WI38 (cell line): Measurements from ENCODE around the gene FBXL7.

Source experiments
- H3K4me3 ChIP-seq: 2 replicates; pipeline ENCODE4 v1.5.1; 2011; ENCODE audit warnings: low read depth, mild to moderate bottlenecking, control low read depth, low read length
- CTCF ChIP-seq: IDR thresholded peaks from 2 replicates; pipeline ENCODE4 v1.5.1; 2012; ENCODE audit warnings: low read depth, mild to moderate bottlenecking, control low read depth, low read length

Gene FBXL7

DNA sequence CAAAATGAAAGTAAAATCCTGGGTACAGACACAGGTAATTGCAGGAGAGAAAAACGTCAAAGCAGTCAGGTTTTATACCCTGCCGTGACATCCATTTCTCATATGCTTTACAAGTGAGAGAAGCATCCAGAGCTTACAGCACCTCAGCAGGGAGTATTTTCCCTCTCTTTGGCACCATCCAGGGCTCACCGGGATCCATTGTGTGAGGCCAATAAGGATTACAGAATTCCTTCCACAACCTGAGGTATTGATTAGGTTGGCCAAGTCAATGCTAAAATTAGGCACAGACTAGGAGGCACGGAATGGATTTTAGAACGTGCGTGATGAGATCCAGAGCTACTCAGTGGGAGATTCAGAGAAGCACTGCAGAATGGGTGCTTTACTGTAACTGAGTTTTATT lies 296.6 kb downstream of the FBXL7 start:
- TF ChIP-seq CTCF, result no peak
- H3K4me3 ChIP-seq, result no peak overlapping the region

DNA sequence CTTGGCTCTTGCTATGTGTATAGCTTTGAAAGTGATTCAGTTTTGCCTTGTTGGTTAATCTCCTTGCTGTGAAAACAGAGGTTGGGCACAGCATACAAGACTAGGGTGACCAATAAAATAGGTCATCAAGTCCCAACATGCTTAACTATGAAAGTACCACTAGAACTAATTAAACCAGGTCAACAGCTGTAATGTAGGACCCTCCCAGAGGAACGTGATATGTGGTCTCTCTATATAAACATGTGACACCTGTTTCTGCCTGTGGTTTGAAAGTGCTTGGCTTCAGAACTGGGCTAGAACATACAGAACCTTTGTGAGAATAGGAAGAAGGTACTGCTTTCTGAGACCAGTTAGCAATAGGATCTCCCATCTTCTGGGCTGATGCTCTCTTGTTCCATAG lies 297.1 kb downstream of the FBXL7 start:
- no peak for TF ChIP-seq CTCF

DNA sequence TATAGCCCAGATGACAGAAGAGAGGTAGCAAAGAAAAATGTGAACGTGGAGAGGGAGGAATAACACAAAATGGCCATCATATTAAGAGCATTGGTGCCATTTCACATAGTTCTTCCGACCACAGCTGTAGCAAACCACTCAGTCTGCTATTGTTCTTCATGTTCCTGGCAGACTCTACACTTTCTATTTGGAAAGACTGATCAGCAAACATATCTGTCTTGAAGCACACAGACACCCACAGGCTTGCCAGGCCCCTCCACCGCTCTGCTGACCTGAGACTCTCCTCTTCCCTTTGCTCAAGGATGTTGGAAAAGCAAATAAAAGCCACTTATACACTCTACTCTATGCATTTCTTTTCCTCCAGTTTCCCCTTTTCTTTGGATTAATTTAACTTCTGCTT lies 298.0 kb downstream of the FBXL7 start:
- no peak overlapping the region for H3K4me3 ChIP-seq
- TF ChIP-seq CTCF, result no peak

More for the DNA sequence above, 297.1 kb downstream of the FBXL7 start:
- no peak overlapping the region for H3K4me3 ChIP-seq

DNA sequence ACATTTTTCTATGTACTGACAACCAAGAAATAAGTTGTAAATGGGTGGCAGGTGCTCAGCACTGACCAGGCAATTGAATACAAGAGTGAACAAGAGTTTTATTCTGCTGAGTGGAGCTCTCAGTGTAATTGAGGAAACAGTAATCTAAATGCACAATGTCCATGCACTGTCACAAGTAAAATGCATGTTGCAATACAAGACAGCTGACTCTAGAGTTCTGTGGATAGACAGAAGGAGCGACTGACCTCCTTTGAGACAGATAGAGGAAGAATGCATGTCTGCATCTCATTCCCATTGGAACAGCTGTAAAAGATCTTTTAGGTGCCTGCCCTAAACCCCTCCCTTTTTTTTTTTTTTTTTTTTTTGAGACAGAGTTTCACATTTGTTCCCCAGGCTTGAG lies 299.0 kb downstream of the FBXL7 start:
- no peak overlapping the region for H3K4me3 ChIP-seq
- TF ChIP-seq CTCF, result no peak

DNA sequence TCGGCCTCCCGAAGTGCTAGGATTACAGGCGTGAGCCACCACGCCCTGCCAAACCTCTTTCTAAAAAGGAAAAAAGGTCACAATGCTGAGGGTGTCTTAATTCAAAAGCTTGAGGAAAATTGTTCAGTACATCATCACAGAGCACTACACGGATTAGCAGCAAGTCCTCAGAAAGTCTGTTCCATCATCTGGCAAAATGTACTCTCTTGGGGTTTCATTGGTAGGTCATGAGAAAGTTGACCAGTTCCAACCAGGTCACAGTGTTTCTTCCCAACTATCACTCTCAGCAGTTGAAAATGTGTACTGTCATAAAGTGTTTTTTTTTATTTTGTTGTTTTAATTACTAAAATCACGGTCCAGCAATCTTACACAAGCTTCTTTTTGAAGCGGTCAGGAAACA lies 299.6 kb downstream of the FBXL7 start:
- no peak for TF ChIP-seq CTCF

DNA sequence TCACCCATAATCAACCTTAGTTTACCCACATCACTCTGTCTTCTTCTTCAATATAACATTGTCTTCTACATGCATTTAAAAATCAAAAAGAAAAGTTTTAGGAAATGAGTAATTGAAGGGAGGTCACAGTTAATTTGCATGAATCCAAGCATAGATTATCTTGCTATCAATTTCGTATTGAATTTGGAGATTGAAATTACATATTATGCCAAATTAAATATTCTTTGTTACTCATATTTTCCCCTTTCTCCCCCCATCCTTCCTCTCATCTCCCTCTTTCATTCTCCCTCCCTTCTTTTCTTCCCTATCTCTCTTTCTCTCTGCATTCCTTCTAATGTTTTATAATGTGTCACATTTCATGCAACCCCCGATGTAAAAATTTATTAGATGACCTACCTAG lies 303.3 kb downstream of the FBXL7 start:
- no peak for TF ChIP-seq CTCF

More for the DNA sequence above, 299.6 kb downstream of the FBXL7 start:
- no peak overlapping the region for H3K4me3 ChIP-seq

DNA sequence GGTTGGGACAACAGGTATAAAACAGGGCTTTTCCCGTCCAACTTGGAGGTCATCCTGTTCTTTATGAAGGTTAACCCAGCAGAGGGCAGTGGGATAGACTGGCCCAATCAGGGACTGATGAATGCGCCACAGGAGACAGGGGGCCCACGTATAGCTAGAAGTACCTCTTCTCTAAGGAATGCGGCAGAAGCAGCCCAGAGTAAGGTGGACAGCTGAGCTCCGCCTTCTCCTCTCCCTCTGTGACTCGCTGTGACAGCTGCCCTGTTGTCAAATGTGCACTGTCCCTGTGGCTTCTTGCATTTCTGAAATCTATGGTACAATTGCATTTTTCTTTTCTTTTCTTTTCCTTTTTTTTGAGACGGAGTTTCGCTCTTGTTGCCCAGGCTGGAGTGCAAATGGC lies 306.6 kb downstream of the FBXL7 start:
- no peak overlapping the region for H3K4me3 ChIP-seq
- TF ChIP-seq CTCF, result no peak

More for the DNA sequence above, 303.3 kb downstream of the FBXL7 start:
- no peak overlapping the region for H3K4me3 ChIP-seq
